Adipose tissue (tissue), 3 donors: ENCODE measurements around the gene TANGO6. TPM values are rescaled to one million over a fixed set of nuclear protein-coding genes. Genes with fewer than 3 reads are reported as not detected.

Experiments
- H3K27ac ChIP-seq: one replicate; pipeline ENCODE4 v1.5.1; 2013; ENCODE audit warnings: low read depth, low read length
- WGBS, 3 donors: extraction: QIAGEN DNeasy Blood & Tissue Kit; methylation state at CpG; one replicate each; pipeline ENCODE4 v1.1.7; 2013; 5-methylcytosine and 5-hydroxymethylcytosine counted together
- polyA plus RNA-seq, 3 donors: library from polyadenylated mRNA; stranded (reverse); fragments of 200-250 nt; gene quantifications; one replicate each; pipeline ENCODE4 v1.2.3, GENCODE V29; 2013
- donor health status: healthy with polysubstance abuse.
- donor health status: Bipolar disorder and iron deficiency.
- donor health status: healthy.

The TANGO6 gene
- polyA plus RNA-seq, 3 donors: 3.2 to 6.6 (median 4.7) TPM

DNA sequence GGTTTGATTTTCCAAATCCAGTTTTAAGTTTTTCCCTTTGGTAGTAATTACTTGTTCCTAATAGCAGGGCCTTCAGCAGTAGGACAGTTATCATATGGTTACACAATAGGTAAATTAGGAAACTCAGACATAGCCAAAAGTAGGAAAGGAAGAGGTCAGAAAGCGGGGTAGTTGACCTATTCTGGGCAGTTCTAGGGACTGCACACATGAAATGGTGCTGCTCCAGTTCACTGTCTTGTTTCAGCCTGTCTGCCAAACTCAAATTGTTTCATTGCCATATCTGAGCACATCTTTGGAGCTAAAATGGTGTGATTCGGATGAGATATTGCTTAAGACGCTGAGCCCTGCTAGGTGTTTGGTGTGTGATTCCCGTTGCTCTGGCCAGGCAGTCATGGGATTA, 56.7 kb downstream of the TANGO6 start:
- H3K27ac ChIP-seq: no peak overlapping the region
- 68 to 93% (median 71%) methylated on average over 4 of the region's 4 CpGs for whole genome bisulfite sequencing, 3 donors

DNA sequence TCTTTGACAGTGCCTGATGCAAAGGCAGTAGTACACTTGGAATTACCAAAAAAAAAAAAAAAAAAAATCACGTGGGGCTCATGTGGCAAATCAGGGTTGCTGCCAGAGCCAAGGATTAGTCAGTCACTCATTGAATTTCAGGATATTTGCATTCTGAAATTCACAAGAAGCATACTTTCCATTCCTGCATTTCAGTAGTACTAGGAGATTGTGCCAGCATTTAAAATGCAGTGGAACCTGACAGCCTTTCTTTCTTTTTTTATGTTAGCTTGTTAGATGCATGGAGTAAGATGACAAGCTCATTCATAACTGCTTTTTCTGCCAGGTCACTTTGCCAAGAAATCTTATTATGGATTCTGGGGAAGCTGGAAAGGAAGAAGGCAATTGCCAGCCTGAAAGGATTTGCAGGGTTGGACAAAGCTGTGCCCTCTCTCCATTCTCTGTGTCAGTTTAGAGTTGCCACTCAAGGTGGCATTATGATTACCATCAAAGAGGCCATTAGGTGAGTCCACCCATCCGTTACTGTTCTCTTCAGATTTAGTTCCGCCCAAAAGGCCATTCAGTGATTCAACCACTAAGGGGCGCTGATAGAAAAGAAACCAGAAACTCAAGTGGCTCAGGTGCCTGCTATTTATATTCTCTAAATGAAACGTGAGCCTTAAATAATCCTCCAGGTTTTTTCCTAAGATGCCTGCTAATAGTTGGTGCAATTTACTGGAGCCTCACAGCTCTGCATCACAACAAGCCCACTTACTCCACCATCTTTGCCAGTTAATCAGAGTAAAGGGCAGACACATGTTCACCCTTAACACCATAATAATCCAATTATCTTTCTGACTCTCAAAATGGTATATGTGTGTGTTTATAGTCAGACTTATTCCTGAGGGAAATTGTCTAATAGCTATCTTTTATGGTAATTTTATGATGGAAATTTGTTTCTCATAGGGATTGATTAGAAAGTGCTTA, 59.0 kb downstream of the TANGO6 start:
- no peak overlapping the region for H3K27ac ChIP-seq

DNA sequence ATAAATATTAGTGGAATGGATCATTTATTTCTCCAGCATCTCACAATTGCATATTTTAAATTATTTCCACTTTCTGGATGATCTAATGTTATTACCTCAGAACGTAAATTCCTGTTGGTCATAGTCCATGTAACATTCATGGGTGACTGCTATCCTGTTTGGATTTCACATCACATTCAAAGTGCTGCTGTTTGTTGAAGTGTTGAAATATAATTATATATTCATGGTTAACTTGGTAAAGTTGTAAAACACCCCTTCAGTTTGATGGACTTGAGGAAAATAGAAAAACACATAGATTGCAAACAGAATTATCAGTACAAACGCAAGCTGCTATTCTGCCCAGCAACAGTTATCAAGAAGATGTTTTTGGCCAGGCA, 59.6 kb downstream of the TANGO6 start:
- WGBS, 3 donors: 48 to 96% (median 94%) methylated on average over 2 of the region's 2 CpGs
- H3K27ac ChIP-seq: no peak overlapping the region

More for the DNA sequence above, 59.0 kb downstream of the TANGO6 start:
- WGBS, 3 donors: 20 to 48% (median 45%) methylated on average over 5 of the region's 5 CpGs

DNA sequence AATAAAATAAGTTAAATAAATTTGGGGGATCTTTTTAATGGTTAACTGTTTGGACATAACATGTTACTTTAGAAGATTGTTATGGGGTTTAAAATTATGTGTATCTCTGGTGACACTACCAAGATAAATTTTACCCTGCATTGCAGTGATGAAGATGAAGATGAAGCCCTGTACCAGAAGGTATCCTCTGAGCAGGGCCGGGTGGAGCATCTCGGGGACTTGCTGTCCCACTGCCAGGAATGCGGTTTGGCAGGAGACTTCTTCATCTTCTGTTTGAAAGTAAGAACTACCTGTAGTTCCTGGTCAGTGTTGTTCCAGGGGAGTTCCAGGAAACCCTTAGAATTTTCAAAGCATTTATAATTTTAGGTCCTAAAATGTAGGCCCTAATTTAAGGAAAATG, 64.0 kb downstream of the TANGO6 start:
- H3K27ac ChIP-seq: no peak overlapping the region
- WGBS, 3 donors: 78 to 89% (median 80%) methylated on average over 3 of the region's 3 CpGs

DNA sequence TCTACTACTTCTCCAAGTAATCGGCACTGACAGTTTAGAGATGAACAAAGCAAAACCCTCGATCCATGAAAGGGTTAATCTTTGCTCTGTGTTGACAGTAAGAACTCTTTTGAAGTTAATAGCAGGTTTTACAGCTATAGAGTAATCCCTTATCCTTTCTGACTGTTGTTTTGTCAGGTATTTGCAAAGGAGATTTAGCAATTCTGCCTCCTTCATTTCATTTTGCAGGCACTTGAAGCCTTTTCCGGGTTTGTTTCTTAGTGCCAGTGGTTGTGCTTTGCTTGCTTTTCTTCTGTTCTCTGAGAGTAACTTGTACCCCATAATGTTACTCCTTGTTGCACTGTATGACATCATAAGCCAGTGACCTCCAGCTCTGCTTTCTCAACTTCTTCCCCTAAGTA, 64.5 kb downstream of the TANGO6 start:
- WGBS, 3 donors: 34 to 73% (median 67%) methylated on average over 3 of the region's 3 CpGs
- H3K27ac ChIP-seq: no peak overlapping the region

DNA sequence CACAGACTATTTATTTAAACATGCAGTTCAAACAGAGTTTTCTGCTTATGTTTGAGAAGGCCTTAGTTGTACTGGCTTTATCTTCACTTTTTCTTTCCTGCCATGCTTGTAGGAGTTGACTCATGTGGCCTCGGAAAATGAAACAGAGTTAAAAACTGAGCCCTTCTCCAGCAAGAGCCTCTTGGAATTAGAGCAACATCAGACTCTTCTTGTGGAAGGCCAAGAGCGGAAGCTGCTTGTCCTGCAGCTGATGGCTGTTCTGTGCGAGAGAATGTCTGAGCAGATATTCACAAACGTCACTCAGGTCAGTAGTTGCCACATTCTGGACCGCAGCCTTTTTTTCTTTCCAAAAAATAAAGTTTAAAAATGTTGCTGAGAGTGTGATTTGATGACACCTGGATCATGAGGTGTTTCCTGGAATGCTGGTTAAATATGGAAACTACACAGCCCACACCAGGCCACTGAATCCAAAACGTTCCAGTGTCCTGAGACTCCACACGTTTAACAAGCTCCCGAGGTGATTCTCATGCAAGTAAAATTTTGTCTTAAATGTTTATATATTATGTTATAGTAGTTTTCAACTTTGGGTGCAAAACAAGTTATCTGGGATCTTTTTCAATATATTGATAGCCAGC, 65.9 kb downstream of the TANGO6 start:
- WGBS, 3 donors: 56 to 87% (median 85%) methylated on average over 8 of the region's 8 CpGs
- no peak overlapping the region for H3K27ac ChIP-seq

DNA sequence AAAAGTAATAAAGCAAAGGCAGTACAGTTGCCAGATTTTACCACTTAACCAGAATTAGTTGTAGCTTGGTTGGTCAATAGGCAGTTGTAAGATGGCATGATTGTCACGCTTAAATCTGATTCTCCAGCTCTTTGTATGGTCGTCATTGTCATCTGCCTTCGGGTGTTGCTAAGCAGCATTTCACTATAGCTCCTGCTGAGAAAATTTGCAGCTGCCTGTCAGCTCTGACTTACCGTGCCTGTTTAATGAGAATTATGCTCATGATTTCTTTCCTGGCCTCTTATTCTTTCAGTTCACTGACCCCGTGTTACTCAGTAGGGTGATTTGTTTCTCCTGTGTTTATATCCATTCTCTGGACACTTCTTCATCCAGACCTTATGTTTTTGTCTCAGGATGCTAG, 66.7 kb downstream of the TANGO6 start:
- H3K27ac ChIP-seq: no peak overlapping the region
- WGBS, 3 donors: 33 to 73% (median 66%) methylated on average over 5 of the region's 5 CpGs

DNA sequence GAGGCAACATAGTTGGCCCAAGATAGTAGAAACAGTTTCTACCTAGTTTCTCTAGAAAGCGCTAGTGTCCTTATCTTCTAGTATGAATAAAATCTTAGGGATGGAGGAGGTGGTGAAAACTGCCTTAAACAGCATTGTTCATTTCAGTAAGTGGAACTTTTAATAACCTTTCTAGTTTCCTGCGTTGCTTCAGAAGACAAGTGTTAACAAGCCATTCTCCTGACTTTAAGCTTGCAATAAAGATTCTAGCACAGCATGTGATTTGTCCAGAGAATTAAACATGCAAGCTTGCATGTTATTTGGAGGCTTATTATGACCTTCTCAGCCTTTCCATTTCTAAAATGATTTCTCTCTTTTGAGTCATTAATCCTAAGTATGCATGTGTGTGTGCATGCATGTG, 72.3 kb downstream of the TANGO6 start:
- 83 to 93% (median 92%) methylated on average over 2 of the region's 2 CpGs for whole genome bisulfite sequencing, 3 donors
- no peak overlapping the region for H3K27ac ChIP-seq

DNA sequence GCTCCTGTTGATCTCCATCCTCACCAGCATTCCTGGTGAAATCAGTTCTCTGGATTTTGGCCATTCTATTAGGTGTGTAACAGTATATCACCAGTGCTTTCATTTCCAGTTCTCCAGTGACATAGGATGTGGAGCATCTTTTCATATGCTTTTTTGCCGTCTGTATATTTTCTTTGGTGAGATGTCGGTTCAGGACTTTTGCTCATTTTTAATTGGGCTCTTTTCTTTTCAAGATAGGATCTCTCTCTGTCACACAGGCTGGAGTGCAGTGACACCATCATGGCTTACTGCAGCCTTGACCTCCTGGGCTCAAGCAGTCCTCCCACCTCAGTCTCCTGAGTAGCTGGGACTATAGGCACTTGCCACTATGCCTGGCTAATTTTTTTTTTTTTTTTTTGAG, 74.2 kb downstream of the TANGO6 start:
- 96 to 100% (median 99%) methylated on average over 2 of the region's 2 CpGs for WGBS, 3 donors
- no peak overlapping the region for H3K27ac ChIP-seq

DNA sequence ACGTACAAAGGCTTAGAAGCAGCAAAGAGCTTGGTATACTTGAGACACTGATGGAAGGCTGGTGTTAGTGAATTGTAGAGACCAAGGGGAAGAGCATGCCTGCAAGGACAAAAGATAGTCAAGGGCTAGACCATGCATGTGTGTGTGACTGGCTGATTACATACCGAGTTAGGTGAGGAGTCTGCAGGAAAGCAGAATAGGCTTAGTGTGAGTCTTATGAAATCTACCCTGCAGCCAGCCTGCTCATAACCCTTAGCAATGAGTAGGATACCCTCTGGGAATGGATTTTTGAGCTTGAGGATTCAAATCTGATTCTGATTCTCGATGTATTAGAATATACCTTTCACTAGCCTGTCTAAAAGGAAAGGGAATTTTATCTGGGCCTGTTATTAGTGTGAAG, 77.0 kb downstream of the TANGO6 start:
- WGBS, 3 donors: 94 to 97% (median 95%) methylated on average over 3 of the region's 3 CpGs

DNA sequence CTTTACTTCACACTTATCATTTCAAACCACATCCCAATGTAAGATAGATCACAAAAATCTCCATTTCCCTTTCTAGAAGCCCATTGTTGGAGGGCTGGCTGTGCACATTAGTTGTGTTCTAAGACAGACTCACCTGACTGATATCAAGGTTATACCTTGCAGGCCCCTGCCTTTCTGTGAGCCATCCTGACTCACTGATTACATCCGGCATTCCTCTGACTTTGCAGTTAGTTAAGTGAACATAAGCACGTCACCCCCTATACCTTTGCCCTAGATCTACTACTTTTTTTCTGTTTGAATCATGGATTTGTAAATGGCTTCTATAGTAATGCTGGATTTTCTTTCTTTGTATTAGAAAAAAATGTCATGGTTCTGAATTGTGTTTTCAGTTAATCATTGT, 78.3 kb downstream of the TANGO6 start:
- 66 to 99% (median 98%) methylated on average over 2 of the region's 2 CpGs for WGBS, 3 donors
- H3K27ac ChIP-seq: no peak overlapping the region

More for the DNA sequence above, 77.0 kb downstream of the TANGO6 start:
- H3K27ac ChIP-seq: no peak overlapping the region

DNA sequence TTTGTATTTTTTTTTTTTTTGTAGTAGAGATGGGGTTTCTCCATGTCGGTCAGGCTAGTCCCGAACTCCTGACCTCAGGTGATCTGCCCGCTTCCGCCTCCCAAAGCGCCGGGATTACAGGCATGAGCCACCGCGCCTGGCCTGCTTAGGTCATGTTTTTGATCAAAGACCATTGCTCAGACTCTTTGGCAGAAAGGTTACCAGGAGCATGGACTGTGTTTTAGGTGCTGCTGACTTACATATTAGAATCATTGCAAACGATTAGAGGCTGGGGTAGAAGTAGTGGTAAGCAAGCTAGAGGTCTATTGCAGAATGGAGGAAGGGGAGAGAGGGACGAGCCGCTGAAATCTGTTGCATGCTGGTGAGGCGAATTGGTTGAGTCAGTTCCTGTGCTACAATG, 79.8 kb downstream of the TANGO6 start:
- H3K27ac ChIP-seq: no peak overlapping the region

DNA sequence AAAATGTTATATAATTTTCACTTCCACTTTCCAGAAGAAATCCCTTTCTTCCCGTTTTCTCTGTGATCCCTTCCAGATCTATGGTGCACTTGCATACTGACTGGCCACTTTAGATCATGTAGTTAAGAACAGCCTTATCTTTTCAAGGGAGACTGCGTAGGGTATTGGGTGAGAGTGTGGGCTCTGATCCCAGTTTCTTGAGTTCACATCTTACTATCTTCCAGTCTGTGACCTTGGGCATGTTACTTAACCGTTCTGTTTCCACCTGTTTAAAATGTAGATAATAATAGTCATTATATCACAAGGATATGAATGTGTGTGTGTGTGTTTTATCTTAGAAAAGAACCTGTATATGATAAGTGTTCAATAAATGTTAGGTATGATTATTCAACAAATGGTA, 83.7 kb downstream of the TANGO6 start:
- no peak overlapping the region for H3K27ac ChIP-seq
- WGBS, 3 donors: 34 to 86% (median 84%) methylated on average over 3 of the region's 3 CpGs

More for the DNA sequence above, 79.8 kb downstream of the TANGO6 start:
- 92 to 95% (median 93%) methylated on average over 12 of the region's 12 CpGs for WGBS, 3 donors

DNA sequence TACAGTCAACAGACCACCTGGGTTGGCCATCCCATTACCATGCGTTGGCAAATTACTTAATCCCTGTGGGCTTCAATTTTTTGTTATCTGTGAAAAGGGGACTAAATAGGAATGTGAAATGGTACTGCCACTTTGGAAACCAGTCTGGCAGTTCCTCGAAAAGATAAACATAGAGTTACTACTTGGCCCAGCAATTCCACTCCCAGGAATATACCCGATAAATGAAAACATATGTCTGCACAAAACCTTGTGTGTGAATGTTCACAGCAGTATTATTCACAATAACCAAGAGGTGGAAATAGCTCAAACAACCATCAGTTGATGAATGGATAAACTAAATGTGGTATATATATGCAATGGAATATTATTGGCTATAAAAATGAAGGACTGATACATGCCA, 87.9 kb downstream of the TANGO6 start:
- 78 to 99% (median 94%) methylated on average over 3 of the region's 3 CpGs for WGBS, 3 donors
- H3K27ac ChIP-seq: no peak overlapping the region

DNA sequence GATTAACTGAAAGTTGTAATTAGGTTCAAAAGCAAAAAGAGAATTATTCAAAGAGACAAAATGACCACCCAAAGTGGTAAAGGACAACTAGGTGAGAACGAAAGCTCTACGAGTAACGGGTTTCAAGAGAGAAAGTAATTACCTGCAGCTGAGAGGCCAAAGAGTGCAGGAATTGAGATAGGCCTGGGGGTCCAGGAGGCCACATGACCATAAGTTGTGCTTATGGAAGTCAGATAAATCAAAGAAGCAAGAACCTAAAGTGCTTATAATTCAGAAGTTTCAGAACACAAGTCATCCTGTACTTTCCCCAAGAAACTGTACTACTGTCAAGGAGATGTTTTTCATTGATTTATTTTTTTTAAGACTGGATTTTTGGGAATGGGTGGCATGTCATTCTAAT, 91.1 kb downstream of the TANGO6 start:
- H3K27ac ChIP-seq: no peak overlapping the region
- WGBS, 3 donors: 97 to 98% (median 97%) methylated on average over 3 of the region's 3 CpGs

DNA sequence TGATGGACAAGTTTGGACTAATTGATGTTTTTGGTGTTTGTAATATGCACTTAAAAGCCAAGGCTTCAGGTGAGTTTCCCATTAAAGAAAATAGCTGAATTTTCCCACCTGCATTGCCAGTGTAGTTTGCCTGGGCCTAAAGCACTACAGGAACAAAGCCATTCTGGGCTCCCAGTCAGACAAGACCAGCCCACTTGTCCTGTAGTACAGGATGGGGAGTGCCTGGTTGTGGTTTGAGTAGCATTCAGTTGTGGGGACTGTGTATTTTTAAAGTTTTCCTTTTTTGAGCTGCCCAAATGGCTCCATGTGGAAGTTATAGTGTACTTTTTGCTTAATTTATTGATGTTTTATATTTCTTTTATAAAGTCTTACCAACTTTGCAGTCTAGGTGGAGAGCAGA, 91.7 kb downstream of the TANGO6 start:
- H3K27ac ChIP-seq: no peak overlapping the region

DNA sequence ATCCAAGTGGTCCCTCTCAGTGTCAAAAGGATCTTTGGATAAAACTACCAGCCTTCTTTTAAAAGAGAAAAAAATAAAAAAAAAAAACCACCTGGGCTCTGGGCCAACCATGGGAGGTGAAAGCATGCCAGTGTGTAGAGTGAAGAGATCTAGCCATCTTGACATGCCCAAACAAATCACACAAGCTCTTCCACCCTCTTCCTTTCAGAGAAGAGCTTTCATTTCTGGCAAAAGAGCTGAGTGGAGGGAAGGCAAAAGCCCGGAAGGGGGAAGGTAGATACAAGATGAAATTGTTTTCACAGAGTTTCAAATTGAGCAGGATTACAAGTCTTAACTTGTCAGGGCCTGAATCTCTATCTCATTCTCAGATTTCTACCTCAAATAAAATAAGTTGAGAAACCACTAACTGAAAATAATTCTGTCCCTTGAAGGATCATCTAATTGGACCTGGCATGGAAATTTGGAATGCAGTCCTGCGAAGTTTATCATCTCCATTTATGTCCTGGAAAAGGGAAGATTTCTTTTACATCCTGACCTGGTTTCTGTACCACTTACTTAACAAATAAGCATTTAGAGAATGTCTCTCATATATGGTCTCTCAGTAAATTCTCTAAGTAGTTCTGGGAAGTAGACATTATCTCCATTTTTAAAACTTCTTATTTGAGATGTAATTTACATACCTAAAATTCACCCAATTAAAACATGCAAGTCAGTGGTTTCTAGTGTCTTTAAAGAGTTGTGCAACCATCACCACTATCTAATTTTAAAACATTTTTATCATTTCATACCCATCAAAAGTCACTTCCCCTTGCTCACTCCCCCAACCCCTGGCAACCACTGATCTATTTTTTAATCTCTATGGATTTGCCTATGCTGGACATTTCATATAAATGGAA, 93.7 kb downstream of the TANGO6 start:
- H3K27ac ChIP-seq: no peak overlapping the region
- WGBS, 3 donors: 73 to 78% (median 74%) methylated on average over 2 of the region's 2 CpGs

DNA sequence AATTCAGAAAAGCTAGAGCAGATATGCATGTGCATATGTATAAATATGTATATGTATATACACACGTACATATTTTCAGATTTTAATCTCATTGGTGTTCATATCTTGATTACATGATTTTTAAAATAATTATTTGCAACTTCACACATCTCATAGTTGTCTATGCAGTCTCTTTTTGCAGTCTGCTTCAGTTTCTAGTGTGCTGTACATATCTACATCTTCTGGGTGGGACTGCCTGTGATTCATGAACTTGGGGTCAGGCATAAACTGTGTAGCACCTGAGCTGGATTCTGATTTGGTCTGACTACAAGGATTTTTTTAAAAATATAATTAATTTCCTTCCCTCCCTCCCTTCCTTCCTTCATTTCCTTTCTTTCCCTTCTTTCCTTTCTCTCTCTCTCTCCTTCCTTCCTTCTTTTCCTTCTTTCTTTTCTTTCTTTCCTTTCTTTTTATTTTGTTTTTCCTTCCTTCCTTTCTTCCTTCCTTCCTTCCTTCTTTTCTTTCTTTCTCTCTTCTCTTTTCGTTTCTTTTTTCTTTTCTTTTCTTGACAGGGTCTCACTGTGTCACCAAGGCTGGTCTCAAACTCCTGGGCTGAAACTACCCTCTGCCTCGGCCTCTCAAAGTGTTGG, 96.5 kb downstream of the TANGO6 start:
- 85 to 90% (median 88%) methylated on average over 3 of the region's 3 CpGs for WGBS, 3 donors
- no peak overlapping the region for H3K27ac ChIP-seq
